GM12878 (cell line): ENCODE measurements around the gene GRK7. TPM values are rescaled to one million over a fixed set of nuclear protein-coding genes. Genes with fewer than 3 reads are reported as not detected.

ENCODE experiments used
- ATAC-seq: fragments of 200-7000 bp; cut with Tn5 transposase; 3 replicates; pipeline ENCODE4 v1.9.1; 2020; ENCODE audit warnings: mild to moderate bottlenecking, moderate library complexity
- BruUV-seq: library from RNA; stranded (reverse); fragments of 400-500 nt; replicated peaks from 2 replicates; lab custom pipeline; 2021; lab: Mats Ljungman, UMichigan
- CTCF ChIA-PET: fragments of 300-600 bp; sonication (Branson Sonifier 250); formaldehyde crosslinking; extraction: SDS; loops from one replicate; lab custom pipeline; 2021; ENCODE audit warnings: inconsistent platforms; lab: Yijun Ruan, JAX
- POLR2A ChIA-PET: fragments of 350-600 bp; formaldehyde crosslinking; extraction: SDS; loops from one replicate; lab custom pipeline; 2021; ENCODE audit warnings: inconsistent platforms; lab: Charles Lee
- RAD21 ChIA-PET: fragments of 300-600 bp; sonication (Branson Sonifier 250); formaldehyde crosslinking; loops from one replicate; lab custom pipeline; 2023; ENCODE audit warnings: antibody characterized with exemption; ENCODE audit not compliant: unreplicated experiment; lab: Charles Lee
- SMC1A ChIA-PET: fragments of 300-600 bp; sonication (Branson Sonifier 250); formaldehyde crosslinking; loops from one replicate; lab custom pipeline; 2023; ENCODE audit not compliant: unreplicated experiment, uncharacterized antibody; lab: Charles Lee
- DNase-seq: peaks from one replicate; pipeline ENCODE4 v3.0.0-alpha.2; 2011; ENCODE audit warnings: low read depth, low spot score
- FAIRE-seq: peaks from 3 replicates; lab custom pipeline; 2011; peaks lifted over from hg19 to GRCh38; lab: Jason Lieb, UNC
- H2AFZ ChIP-seq: 2 replicates; pipeline ENCODE4 v1.6.0; 2011; ENCODE audit warnings: low read depth, low read length, control low read depth; ENCODE audit not compliant: control insufficient read depth
- H3K27ac ChIP-seq: 2 replicates; pipeline ENCODE4 v1.5.1; 2011; ENCODE audit warnings: control low read depth; ENCODE audit not compliant: control insufficient read depth, insufficient read depth
- H3K27me3 ChIP-seq, 2 experiments: replicated peaks in 1 of 2; 2 replicates each; pipeline versions ENCODE4 v1.6.0 to v1.6.1; 2011; ENCODE audit warnings: low read length in 1 of 2; ENCODE audit not compliant: control insufficient read depth in 2 of 2, insufficient read depth in 2 of 2
- H3K36me3 ChIP-seq, 2 experiments: 2 replicates each; pipeline ENCODE4 v1.5.1; 2011; ENCODE audit warnings: low read length in 1 of 2; ENCODE audit not compliant: control insufficient read depth in 2 of 2, insufficient read depth in 2 of 2
- H3K4me1 ChIP-seq: 2 replicates; pipeline ENCODE4 v1.6.1; 2011; ENCODE audit warnings: mild to moderate bottlenecking, low read length, moderate library complexity, mixed read lengths; ENCODE audit not compliant: control insufficient read depth, insufficient read depth
- H3K4me2 ChIP-seq: 2 replicates; pipeline ENCODE4 v1.6.0; 2011; ENCODE audit warnings: control low read depth; ENCODE audit not compliant: control insufficient read depth, insufficient read depth
- H3K4me3 ChIP-seq: fragments of 200-600 bp; sonication (generic); 2 replicates; pipeline ENCODE4 v1.5.1; 2016
- H3K79me2 ChIP-seq: 2 replicates; pipeline ENCODE4 v1.6.0; 2011; ENCODE audit warnings: low read length; ENCODE audit not compliant: control insufficient read depth, insufficient read depth
- H3K9ac ChIP-seq: 2 replicates; pipeline ENCODE4 v1.8.0; 2011; ENCODE audit warnings: low read length, control low read depth, mixed read lengths; ENCODE audit not compliant: control insufficient read depth, insufficient read depth
- H3K9me3 ChIP-seq: replicated peaks from 3 replicates; pipeline ENCODE4 v1.5.1; 2011; ENCODE audit warnings: mild to moderate bottlenecking, low read length; ENCODE audit not compliant: control insufficient read depth, insufficient read depth
- H4K20me1 ChIP-seq: 2 replicates; pipeline ENCODE4 v1.6.0; 2011; ENCODE audit not compliant: control insufficient read depth, insufficient read depth
- CEBPB ChIP-seq, 2 experiments: fragments of 150-350 bp in 1 of 2; IDR thresholded peaks; 2 replicates each; pipeline ENCODE4 v1.6.1; 2012 to 2014; ENCODE audit warnings: low read depth in 2 of 2, low read length in 2 of 2, borderline replicate concordance in 1 of 2, inconsistent platforms in 1 of 2
- CHD1 ChIP-seq: IDR thresholded peaks from 2 replicates; pipeline ENCODE4 v1.6.1; 2012; ENCODE audit warnings: low read depth, low read length, improper control_type of control experiment
- CHD2 ChIP-seq: IDR thresholded peaks from 2 replicates; pipeline ENCODE4 v1.6.1; 2011; ENCODE audit warnings: low read depth, low read length, improper control_type of control experiment, borderline replicate concordance
- HDAC2 ChIP-seq: fragments of 200-600 bp; sonication (generic); IDR thresholded peaks from 2 replicates; pipeline ENCODE4 v1.6.1; 2017
- KAT2A ChIP-seq: conservative IDR thresholded peaks from 2 replicates; pipeline ENCODE4 v1.6.1; 2011; ENCODE audit warnings: low read depth, low read length; ENCODE audit not compliant: control insufficient read depth
- LARP7 ChIP-seq: fragments of 450-650 bp; IDR thresholded peaks from 2 replicates; pipeline ENCODE4 v1.6.1; 2017; ENCODE audit warnings: mild to moderate bottlenecking
- MEF2B ChIP-seq: fragments of 450-650 bp; IDR thresholded peaks from 2 replicates; pipeline ENCODE4 v1.6.1; 2018; ENCODE audit warnings: mild to moderate bottlenecking, moderate library complexity; ENCODE audit not compliant: partially characterized antibody, poor library complexity, severe bottlenecking
- NR2C2 ChIP-seq: IDR thresholded peaks from 2 replicates; pipeline ENCODE4 v1.6.1; 2011; ENCODE audit warnings: borderline replicate concordance, low read depth; ENCODE audit not compliant: control insufficient read depth, insufficient read length
- PBX3 ChIP-seq: IDR thresholded peaks from 2 replicates; pipeline ENCODE4 v1.6.1; 2011; ENCODE audit warnings: mild to moderate bottlenecking, low read depth, low read length, moderate library complexity; ENCODE audit not compliant: insufficient replicate concordance
- SREBF1 ChIP-seq: IDR thresholded peaks from 2 replicates; pipeline ENCODE4 v1.6.1; 2012; ENCODE audit warnings: mild to moderate bottlenecking, low read length
- SREBF2 ChIP-seq: IDR thresholded peaks from 2 replicates; pipeline ENCODE4 v1.6.1; 2012; ENCODE audit warnings: mild to moderate bottlenecking, low read length
- TCF3 ChIP-seq: IDR thresholded peaks from 2 replicates; pipeline ENCODE4 v1.6.1; 2012; ENCODE audit warnings: low read depth, mild to moderate bottlenecking, low read length, borderline replicate concordance; ENCODE audit not compliant: insufficient read depth
- WGBS: methylation state at CpG from one replicate; pipeline ENCODE4 v1.1.6; 2016; ENCODE audit warnings: low lambda C conversion rate; ENCODE audit not compliant: insufficient replicate concordance, insufficient coverage; ENCODE audit errors: missing lambda C conversion rate; 5-methylcytosine and 5-hydroxymethylcytosine counted together
- in situ Hi-C: fragments of 300-500 bp; cut with MboI; formaldehyde crosslinking; loops from 9 replicates; pipeline ENCODE4 v1.14.3; 2018; ENCODE audit warnings: mixed read lengths
- intact Hi-C: fragments of 100-400 bp; cut with micrococcal nuclease; formaldehyde crosslinking; loops from one replicate; pipeline ENCODE4 v1.14.2; 2022; ENCODE audit not compliant: unreplicated experiment
- polyA plus RNA-seq, 11 experiments: library from polyadenylated mRNA; depleted of rRNA in 4 of 11; unstranded in 6 of 11; stranded (reverse) in 5 of 11; fragments of >200 nt; fragmentation: Nextera tagmentation in 4 of 11; fragmentation: Illumina TruSeq in 1 of 11; extraction: Ambion mirVana in 4 of 11; extraction: Trizol in 1 of 11; gene quantifications; 1 replicate in 1 of 11; 2 replicates in 10 of 11; pipeline versions ENCODE4 v1.2.1 to v1.2.3, GENCODE V29; 2011 to 2016; ENCODE audit warnings: inconsistent platforms in 2 of 11, missing spikeins in 2 of 11, low read depth in 1 of 11
- total RNA-seq, 4 experiments: library from RNA; depleted of rRNA in 3 of 4; stranded (reverse); fragments of >200 nt in 3 of 4; fragmentation: Illumina TruSeq in 1 of 4; extraction: Trizol in 1 of 4; gene quantifications; 2 replicates each; pipeline versions ENCODE4 v1.2.1 to v1.2.3, GENCODE V29; 2013 to 2021
- TF ChIP-seq, protein P1 (sequence below): IDR thresholded peaks from 2 replicates; pipeline ENCODE4 v1.6.1; 2011; ENCODE audit warnings: low read depth, mild to moderate bottlenecking, low read length, moderate library complexity, borderline replicate concordance; ENCODE audit errors: extremely low read depth
- TF ChIP-seq, protein P2 (sequence below): fragments of 450-650 bp; IDR thresholded peaks from 2 replicates; pipeline ENCODE4 v1.6.1; 2016; ENCODE audit warnings: mild to moderate bottlenecking
- TF ChIP-seq, protein P3 (sequence below): IDR thresholded peaks from 2 replicates; pipeline ENCODE4 v1.6.1; 2011; ENCODE audit warnings: low read depth, low read length, improper control_type of control experiment, borderline replicate concordance
- TF ChIP-seq, protein P4 (sequence below): IDR thresholded peaks from 2 replicates; pipeline ENCODE4 v1.6.1; 2011; ENCODE audit warnings: borderline replicate concordance, low read depth, mild to moderate bottlenecking, moderate library complexity, mixed read lengths, low read length; ENCODE audit not compliant: insufficient read depth; ENCODE audit errors: extremely low read length

Gene GRK7
- total and polyA plus RNA-seq, 10 of the 15 experiments (the other 5 are each of a cell fraction or from before 2014, with no cell fraction given): not detected

- no peaks in the 10 kb centered on the region for H4K20me1 ChIP-seq
- FAIRE-seq (no peak), ATAC-seq (no peak), DNase-seq (no peak)
- peaks cover 2% of the 10 kb centered on the region; the same call in 1 of the 3 replicates for H3K9me3 ChIP-seq
- H3K36me3 ChIP-seq: no peaks in the 10 kb centered on the region
- peaks cover 1 to 3% of the 10 kb centered on the region in 2 experiments; a peak in 3 of 4 replicates for H3K27me3 ChIP-seq
- no peak overlapping the region for H3K4me3 ChIP-seq
- SMC1A ChIA-PET: no interaction called here
- no peaks in the 10 kb centered on the region for H3K4me1 ChIP-seq
- no peak for TF ChIP-seq PBX3
- no peak for TF ChIP-seq SREBF2
- no peak for TF ChIP-seq CHD1
- TF ChIP-seq MEF2B: no peak
- TF ChIP-seq, protein P1, sequence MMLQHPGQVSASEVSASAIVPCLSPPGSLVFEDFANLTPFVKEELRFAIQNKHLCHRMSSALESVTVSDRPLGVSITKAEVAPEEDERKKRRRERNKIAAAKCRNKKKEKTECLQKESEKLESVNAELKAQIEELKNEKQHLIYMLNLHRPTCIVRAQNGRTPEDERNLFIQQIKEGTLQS: no peak
- TF ChIP-seq HDAC2: no peak
- no peak for TF ChIP-seq NR2C2
- TF ChIP-seq, protein P2, sequence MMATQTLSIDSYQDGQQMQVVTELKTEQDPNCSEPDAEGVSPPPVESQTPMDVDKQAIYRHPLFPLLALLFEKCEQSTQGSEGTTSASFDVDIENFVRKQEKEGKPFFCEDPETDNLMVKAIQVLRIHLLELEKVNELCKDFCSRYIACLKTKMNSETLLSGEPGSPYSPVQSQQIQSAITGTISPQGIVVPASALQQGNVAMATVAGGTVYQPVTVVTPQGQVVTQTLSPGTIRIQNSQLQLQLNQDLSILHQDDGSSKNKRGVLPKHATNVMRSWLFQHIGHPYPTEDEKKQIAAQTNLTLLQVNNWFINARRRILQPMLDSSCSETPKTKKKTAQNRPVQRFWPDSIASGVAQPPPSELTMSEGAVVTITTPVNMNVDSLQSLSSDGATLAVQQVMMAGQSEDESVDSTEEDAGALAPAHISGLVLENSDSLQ: no peak
- TF ChIP-seq CHD2: no peak
- no peak for TF ChIP-seq CEBPB (IDR thresholded peaks at IDR 0.05; ENCODE audit: borderline replicate concordance in 1 of 2, low read depth in 2 of 2, low read length in 2 of 2)
- no peak for TF ChIP-seq TCF3
- TF ChIP-seq, protein P3, sequence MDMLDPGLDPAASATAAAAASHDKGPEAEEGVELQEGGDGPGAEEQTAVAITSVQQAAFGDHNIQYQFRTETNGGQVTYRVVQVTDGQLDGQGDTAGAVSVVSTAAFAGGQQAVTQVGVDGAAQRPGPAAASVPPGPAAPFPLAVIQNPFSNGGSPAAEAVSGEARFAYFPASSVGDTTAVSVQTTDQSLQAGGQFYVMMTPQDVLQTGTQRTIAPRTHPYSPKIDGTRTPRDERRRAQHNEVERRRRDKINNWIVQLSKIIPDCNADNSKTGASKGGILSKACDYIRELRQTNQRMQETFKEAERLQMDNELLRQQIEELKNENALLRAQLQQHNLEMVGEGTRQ: no peak
- no peak for TF ChIP-seq SREBF1
- no peak for TF ChIP-seq KAT2A
- no peak for TF ChIP-seq LARP7
- TF ChIP-seq, protein P4, sequence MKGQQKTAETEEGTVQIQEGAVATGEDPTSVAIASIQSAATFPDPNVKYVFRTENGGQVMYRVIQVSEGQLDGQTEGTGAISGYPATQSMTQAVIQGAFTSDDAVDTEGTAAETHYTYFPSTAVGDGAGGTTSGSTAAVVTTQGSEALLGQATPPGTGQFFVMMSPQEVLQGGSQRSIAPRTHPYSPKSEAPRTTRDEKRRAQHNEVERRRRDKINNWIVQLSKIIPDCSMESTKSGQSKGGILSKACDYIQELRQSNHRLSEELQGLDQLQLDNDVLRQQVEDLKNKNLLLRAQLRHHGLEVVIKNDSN: no peak
- 29% methylated on average over 5 of the region's 5 CpGs for WGBS
- CTCF ChIA-PET: no interaction called here
- intact Hi-C loops (no loop called here), in situ Hi-C loops (no loop called here)
- no peak overlapping the region for H2AFZ ChIP-seq
- RAD21 ChIA-PET: no interaction called here
- no TSS peak for BruUV-seq
- H3K79me2 ChIP-seq: no peaks in the 10 kb centered on the region
- no peak overlapping the region for H3K4me2 ChIP-seq
- no peak overlapping the region for H3K27ac ChIP-seq
- no peak overlapping the region for H3K9ac ChIP-seq
- POLR2A ChIA-PET: no interaction called here
Observed at GRCh38 chr3:141812084-141812483, 48.9 kb downstream of the GRK7 start.
